GM23248 (cell line): Measurements from ENCODE around the gene NDUFAF5. TPM values are rescaled to one million over a fixed set of nuclear protein-coding genes. Genes with fewer than 3 reads are reported as not detected.
A peak's percentile ranks its signal among the peaks of the same experiment; 100 is the strongest.

ENCODE experiments used
- DNase-seq: peaks from one replicate; pipeline ENCODE4 v3.0.0-alpha.2; 2015
- H2AFZ ChIP-seq: fragments of 200-600 bp; sonication (generic); 2 replicates; pipeline ENCODE4 v1.6.1; 2016; ENCODE audit warnings: antibody characterized with exemption
- H3F3A ChIP-seq: fragments of 200-600 bp; sonication (generic); 2 replicates; pipeline ENCODE4 v1.6.1; 2016; ENCODE audit warnings: mild to moderate bottlenecking, antibody characterized with exemption, mixed run types; ENCODE audit not compliant: insufficient read depth
- H3K27ac ChIP-seq: fragments of 200-600 bp; sonication (generic); 2 replicates; pipeline ENCODE4 v1.5.1; 2016; ENCODE audit warnings: mild to moderate bottlenecking
- H3K27me3 ChIP-seq: fragments of 200-600 bp; sonication (generic); replicated peaks from 2 replicates; pipeline ENCODE4 v1.6.1; 2016; ENCODE audit warnings: mild to moderate bottlenecking; ENCODE audit not compliant: insufficient read depth
- H3K36me3 ChIP-seq: fragments of 200-600 bp; sonication (generic); 2 replicates; pipeline ENCODE4 v1.6.1; 2016; ENCODE audit warnings: low read depth, mild to moderate bottlenecking
- H3K4me1 ChIP-seq: fragments of 200-600 bp; sonication (generic); 2 replicates; pipeline ENCODE4 v1.6.1; 2016; ENCODE audit warnings: mild to moderate bottlenecking; ENCODE audit not compliant: insufficient read depth
- H3K4me2 ChIP-seq: fragments of 200-600 bp; sonication (generic); one replicate; pipeline ENCODE4 v1.6.1; 2016; ENCODE audit warnings: mild to moderate bottlenecking; ENCODE audit not compliant: unreplicated experiment
- H3K4me3 ChIP-seq: fragments of 200-600 bp; sonication (generic); 2 replicates; pipeline ENCODE4 v1.5.1; 2016; ENCODE audit warnings: mild to moderate bottlenecking
- H3K79me2 ChIP-seq: fragments of 200-600 bp; sonication (generic); 2 replicates; pipeline ENCODE4 v1.6.1; 2016; ENCODE audit warnings: mild to moderate bottlenecking; ENCODE audit not compliant: insufficient read depth
- H3K9ac ChIP-seq: fragments of 200-600 bp; sonication (generic); 2 replicates; pipeline ENCODE4 v1.6.1; 2016; ENCODE audit warnings: mild to moderate bottlenecking
- H3K9me2 ChIP-seq: fragments of 200-600 bp; sonication (generic); 2 replicates; pipeline ENCODE4 v1.6.1; 2016; ENCODE audit warnings: mixed run types, mild to moderate bottlenecking, moderate library complexity; ENCODE audit not compliant: insufficient read depth
- H3K9me3 ChIP-seq: fragments of 200-600 bp; sonication (generic); one replicate; pipeline ENCODE4 v1.6.1; 2017; ENCODE audit warnings: low read depth
- H4K20me1 ChIP-seq: fragments of 200-600 bp; sonication (generic); 2 replicates; pipeline ENCODE4 v1.6.0; 2016; ENCODE audit not compliant: insufficient read depth
- EZH2 ChIP-seq: fragments of 200-600 bp; sonication (generic); IDR thresholded peaks from 2 replicates; pipeline ENCODE4 v1.6.1; 2018; ENCODE audit warnings: antibody characterized with exemption, mild to moderate bottlenecking; ENCODE audit not compliant: insufficient read depth, poor library complexity, severe bottlenecking
- EZH2phosphoT487 ChIP-seq: fragments of 200-600 bp; sonication (generic); IDR thresholded peaks from 2 replicates; pipeline ENCODE4 v1.6.1; 2018; ENCODE audit warnings: antibody characterized with exemption, moderate library complexity, mild to moderate bottlenecking, low read depth; ENCODE audit not compliant: insufficient read depth
- WGBS, 2 experiments: methylation state at CpG; one replicate each; pipeline ENCODE4 v1.1.6; 2015 to 2017; ENCODE audit warnings: low lambda C conversion rate in 2 of 2, low coverage in 1 of 2; ENCODE audit errors: missing lambda C conversion rate in 2 of 2; 5-methylcytosine and 5-hydroxymethylcytosine counted together
- in situ Hi-C: fragments of 300-500 bp; cut with MboI; formaldehyde crosslinking; loops from 2 replicates; pipeline ENCODE4 v1.15.0; 2020
- polyA plus RNA-seq: library from polyadenylated mRNA; unstranded; fragments of >200 nt; fragmentation: Nextera tagmentation; extraction: Ambion mirVana; gene quantifications from 2 replicates; pipeline ENCODE4 v1.2.1, GENCODE V29; 2016
- total RNA-seq: library from RNA; depleted of rRNA; stranded (reverse); fragments of >200 nt; shearing (Covaris generic); gene quantifications from 2 replicates; pipeline ENCODE4 v1.2.3, GENCODE V29; 2014

The NDUFAF5 gene
- total and polyA plus RNA-seq, 2 experiments from 2014 or later: 5.3 to 16.2 TPM

DNA sequence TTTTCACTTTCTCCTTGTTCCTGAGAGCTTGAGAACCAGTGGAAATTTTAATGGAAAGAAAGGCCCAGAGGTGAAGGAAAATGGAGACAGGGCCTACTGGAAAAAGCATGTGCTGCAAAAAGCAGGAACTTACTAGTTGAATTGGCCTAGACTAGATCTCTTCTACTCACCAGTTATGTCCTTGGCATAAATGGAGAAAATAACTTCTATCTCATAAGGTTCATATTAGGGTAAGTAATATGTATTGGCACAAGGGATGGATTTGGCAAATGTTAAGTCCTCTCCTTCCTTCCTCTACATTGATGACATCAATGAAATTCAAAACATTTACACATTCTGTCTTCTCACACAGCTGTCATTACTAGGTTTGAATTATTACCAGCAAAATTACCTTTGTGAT, 74.0 kb downstream of the NDUFAF5 start:
- Histone ChIP-seq H3K4me2 (no peak overlapping the region), H3K27ac (no peak overlapping the region), H3K4me3 (no peak overlapping the region), H3K9me3 (no peaks in the 10 kb centered on the region), H3K9me2 (no peaks in the 10 kb centered on the region), H3K36me3 (no peaks in the 10 kb centered on the region), H3F3A (no peaks in the 10 kb centered on the region), H2AFZ (no peak overlapping the region), H3K79me2 (no peaks in the 10 kb centered on the region), H3K9ac (no peak overlapping the region), H3K27me3 (no peaks in the 10 kb centered on the region), H4K20me1 (no peaks in the 10 kb centered on the region), H3K4me1 (peaks cover 29% of the 10 kb centered on the region)
- DNase-seq: no peak
- in situ Hi-C loops: no loop called here
- TF ChIP-seq EZH2phosphoT487 (no peak), EZH2 (no peak)

DNA sequence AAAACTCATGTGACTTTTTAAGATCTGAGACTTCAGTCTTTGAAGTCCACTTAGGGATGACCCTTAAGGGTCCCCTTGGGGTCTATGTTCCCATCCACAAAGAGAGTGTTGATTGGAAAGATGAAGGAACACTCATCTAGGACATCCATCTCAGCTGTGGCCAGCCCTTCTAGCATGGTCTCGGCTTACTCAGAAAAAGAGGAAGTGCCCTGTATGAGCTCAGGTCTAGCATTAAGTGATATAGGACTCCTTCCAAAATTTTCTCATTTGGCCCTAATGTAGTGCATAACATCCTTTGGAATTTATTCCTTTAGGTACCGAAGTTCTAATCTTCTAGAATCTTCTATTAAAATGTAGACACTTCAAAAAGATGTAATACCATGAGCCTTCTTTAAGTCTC, 77.4 kb downstream of the NDUFAF5 start:
- no peak for DNase-seq
- Histone ChIP-seq H3K27ac (no peak overlapping the region), H4K20me1 (no peaks in the 10 kb centered on the region), H3K4me1 (peaks cover 52% of the 10 kb centered on the region), H3F3A (peaks cover 33% of the 10 kb centered on the region), H3K27me3 (no peaks in the 10 kb centered on the region), H3K9me3 (no peaks in the 10 kb centered on the region), H3K9ac (no peak overlapping the region), H3K36me3 (no peaks in the 10 kb centered on the region), H3K4me3 (no peak overlapping the region), H3K79me2 (no peaks in the 10 kb centered on the region), H2AFZ (no peak overlapping the region), H3K4me2 (no peak overlapping the region), H3K9me2 (no peaks in the 10 kb centered on the region)
- TF ChIP-seq EZH2: no peak
- TF ChIP-seq EZH2phosphoT487: no peak
- WGBS, 2 experiments: 100% methylated on average over 2 of the region's 2 CpGs
- in situ Hi-C loops: no loop called here

DNA sequence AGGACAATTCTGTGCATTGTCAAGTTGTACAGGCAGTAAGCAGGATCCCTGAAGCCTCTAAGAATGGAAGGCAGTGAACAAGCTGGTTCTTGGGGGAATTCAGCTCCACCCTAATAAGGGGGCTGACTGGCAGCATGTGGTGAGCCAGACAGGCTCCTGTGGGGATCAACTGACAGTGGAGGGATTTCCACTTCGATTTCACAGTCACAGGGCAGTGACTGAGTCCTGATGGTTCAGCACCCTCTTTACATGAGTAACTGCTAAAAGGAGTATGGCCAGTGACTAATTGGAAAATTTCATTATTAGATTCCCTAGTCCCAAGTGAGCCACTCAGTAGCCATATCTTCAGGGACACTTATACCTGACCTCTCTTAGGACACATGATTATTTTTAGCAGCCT, 78.4 kb downstream of the NDUFAF5 start:
- H3K4me3 ChIP-seq: no peak overlapping the region
- TF ChIP-seq EZH2 (no peak), EZH2phosphoT487 (no peak)
- no peaks in the 10 kb centered on the region for H3K27me3 ChIP-seq
- H3K9ac ChIP-seq: no peak overlapping the region
- H3K4me2 ChIP-seq: no peak overlapping the region
- H4K20me1 ChIP-seq: no peaks in the 10 kb centered on the region
- H3K27ac ChIP-seq: no peak overlapping the region
- 6 to 36% methylated on average over 1 of the region's 1 CpG for WGBS, 2 experiments
- H3K9me2 ChIP-seq: no peaks in the 10 kb centered on the region
- in situ Hi-C loops: no loop called here
- H2AFZ ChIP-seq: no peak overlapping the region
- no peaks in the 10 kb centered on the region for H3K9me3 ChIP-seq
- H3K4me1 ChIP-seq: peaks cover 53% of the 10 kb centered on the region
- no peaks in the 10 kb centered on the region for H3K36me3 ChIP-seq
- DNase-seq: peak; percentile 67
- no peaks in the 10 kb centered on the region for H3K79me2 ChIP-seq
- peaks cover 43% of the 10 kb centered on the region for H3F3A ChIP-seq

DNA sequence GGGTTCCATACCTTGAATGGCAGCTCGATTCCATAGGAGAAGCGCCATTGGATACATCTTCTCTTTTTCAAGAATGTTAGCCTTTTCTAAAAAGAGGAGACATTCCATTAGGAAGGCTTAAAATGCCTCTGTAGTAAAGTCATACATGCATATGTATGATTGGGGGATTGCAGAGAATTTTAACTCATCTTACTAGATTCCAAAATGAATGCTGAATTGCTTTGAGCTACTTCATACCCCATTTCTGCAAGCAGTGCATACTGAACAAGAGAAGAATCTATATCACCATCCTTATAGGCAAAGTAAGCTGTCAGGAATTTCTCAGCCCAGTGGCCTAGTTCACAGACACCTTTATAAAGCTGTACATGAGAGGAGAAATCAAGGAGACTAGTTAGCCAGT, 80.3 kb downstream of the NDUFAF5 start:
- peak overlapping the region; percentile 63 for H3K4me2 ChIP-seq
- in situ Hi-C loops: no loop called here
- H3K9me2 ChIP-seq: no peaks in the 10 kb centered on the region
- peaks cover 57% of the 10 kb centered on the region for H3K4me1 ChIP-seq
- H3K36me3 ChIP-seq: no peaks in the 10 kb centered on the region
- peak; percentile 34 for DNase-seq
- H3F3A ChIP-seq: peaks cover 43% of the 10 kb centered on the region
- WGBS, 2 experiments: 94 to 97% methylated on average over 2 of the region's 2 CpGs
- no peaks in the 10 kb centered on the region for H3K27me3 ChIP-seq
- H3K4me3 ChIP-seq: no peak overlapping the region
- no peaks in the 10 kb centered on the region for H3K79me2 ChIP-seq
- no peaks in the 10 kb centered on the region for H3K9me3 ChIP-seq
- TF ChIP-seq EZH2: no peak
- TF ChIP-seq EZH2phosphoT487: no peak
- no peaks in the 10 kb centered on the region for H4K20me1 ChIP-seq
- no peak overlapping the region for H2AFZ ChIP-seq
- H3K9ac ChIP-seq: peak overlapping the region; percentile 10; the same call in 1 of the 2 replicates
- H3K27ac ChIP-seq: peak overlapping the region; percentile 60

DNA sequence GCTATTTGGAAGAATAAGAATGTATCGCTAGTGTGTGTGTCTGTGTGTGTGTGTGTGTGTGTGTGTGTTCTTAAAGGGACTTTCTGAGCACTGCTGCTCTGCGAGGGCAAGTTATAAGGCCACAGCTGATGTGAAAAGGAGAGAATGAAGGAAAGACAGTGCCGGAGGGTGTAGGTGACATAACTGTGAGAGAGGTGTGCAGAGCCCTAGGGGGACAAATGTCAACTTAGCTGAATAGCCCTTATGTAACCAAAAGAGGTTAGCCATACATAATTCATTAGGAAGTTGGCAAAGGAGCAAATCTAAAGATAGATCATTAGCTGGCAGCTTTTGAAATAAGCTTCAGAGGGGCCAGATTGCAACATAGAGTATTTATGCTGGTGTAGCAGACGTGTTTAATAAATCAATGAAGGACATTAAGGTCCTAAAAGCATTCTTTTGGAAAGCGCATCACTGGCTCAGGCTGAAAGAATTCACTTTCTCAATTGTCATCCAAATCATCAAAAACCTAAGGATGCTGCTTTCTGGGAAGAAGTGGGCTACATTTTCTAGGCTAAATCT, 81.0 kb downstream of the NDUFAF5 start:
- Histone ChIP-seq H4K20me1 (no peaks in the 10 kb centered on the region), H3K4me2 (peak overlapping the region; percentile 63)

More for the DNA sequence above, 81.0 kb downstream of the NDUFAF5 start:
- Histone ChIP-seq H3K9me3 (no peaks in the 10 kb centered on the region), H3K4me3 (no peak overlapping the region), H2AFZ (peak overlapping the region; percentile 23; the same call in 1 of the 2 replicates), H3K9me2 (no peaks in the 10 kb centered on the region), H3K79me2 (no peaks in the 10 kb centered on the region), H3F3A (peaks cover 43% of the 10 kb centered on the region), H3K27ac (peak overlapping the region; percentile 60), H3K9ac (peak overlapping the region; percentile 10; the same call in 1 of the 2 replicates), H3K4me1 (peaks cover 57% of the 10 kb centered on the region), H3K27me3 (no peaks in the 10 kb centered on the region), H3K36me3 (no peaks in the 10 kb centered on the region)
- in situ Hi-C loops: no loop called here
- TF ChIP-seq EZH2phosphoT487 (no peak), EZH2 (no peak)
- 1 to 2% methylated on average over 5 of the region's 5 CpGs for WGBS, 2 experiments
- DNase-seq: peak; percentile 88
